ENCODE measurements around the gene FAM124B. TPM values are rescaled to one million over a fixed set of nuclear protein-coding genes. Genes with fewer than 3 reads are reported as not detected.

The FAM124B gene
- total RNA-seq, 1 donor from 2014 or later, result not detected

- Mint-ChIP-seq H3K27me3 (no peaks in the 10 kb centered on the region), H3K36me3 (no peaks in the 10 kb centered on the region), H3K4me1 (ENCODE audit: unreplicated experiment) (peaks cover 4% of the 10 kb centered on the region), H3K27ac (no peak overlapping the region), H3K4me3 (no peak overlapping the region), H3K9me3 (peaks cover 4% of the 10 kb centered on the region)
- DNase-seq (ENCODE audit: extremely low spot score, unreplicated experiment), result no peak
- no peak for TF ChIP-seq CTCF (conservative IDR thresholded peaks at IDR 0.05)
These were observed 52.5 kb downstream of the FAM124B start for GRCh38 chr2:224349396-224349795.

GRCh38 chr2:224347176-224348051 is 54.5 kb downstream of the FAM124B start:
- Mint-ChIP-seq H3K9me3 (peaks cover 4% of the 10 kb centered on the region), H3K27me3 (no peaks in the 10 kb centered on the region), H3K36me3 (no peaks in the 10 kb centered on the region), H3K27ac (no peak overlapping the region), H3K4me3 (no peak overlapping the region), H3K4me1 (ENCODE audit: unreplicated experiment) (peaks cover 4% of the 10 kb centered on the region)
- DNase-seq (ENCODE audit: extremely low spot score, unreplicated experiment), result no peak
- TF ChIP-seq CTCF (conservative IDR thresholded peaks at IDR 0.05), result no peak

GRCh38 chr2:224345492-224345891 is 56.4 kb downstream of the FAM124B start:
- Mint-ChIP-seq H3K27me3 (no peaks in the 10 kb centered on the region), H3K36me3 (no peaks in the 10 kb centered on the region), H3K9me3 (peaks cover 4% of the 10 kb centered on the region), H3K4me1 (ENCODE audit: unreplicated experiment) (peaks cover 4% of the 10 kb centered on the region), H3K4me3 (no peak overlapping the region), H3K27ac (no peak overlapping the region)
- no peak for TF ChIP-seq CTCF (conservative IDR thresholded peaks at IDR 0.05)
- no peak for DNase-seq (ENCODE audit: extremely low spot score, unreplicated experiment)

GRCh38 chr2:224343226-224343625 is 58.7 kb downstream of the FAM124B start:
- TF ChIP-seq CTCF (conservative IDR thresholded peaks at IDR 0.05), result no peak

GRCh38 chr2:224335991-224336390 is 65.9 kb downstream of the FAM124B start:
- Mint-ChIP-seq H3K4me1 (ENCODE audit: unreplicated experiment) (no peaks in the 10 kb centered on the region), H3K27ac (no peak overlapping the region), H3K9me3 (peaks cover 5% of the 10 kb centered on the region), H3K4me3 (no peak overlapping the region), H3K27me3 (no peaks in the 10 kb centered on the region), H3K36me3 (no peaks in the 10 kb centered on the region)
- no peak for DNase-seq (ENCODE audit: extremely low spot score, unreplicated experiment)
- no peak for TF ChIP-seq CTCF (conservative IDR thresholded peaks at IDR 0.05)

More at GRCh38 chr2:224343226-224343625, 58.7 kb downstream of the FAM124B start:
- Mint-ChIP-seq H3K4me1 (ENCODE audit: unreplicated experiment) (peaks cover 4% of the 10 kb centered on the region), H3K9me3 (peaks cover 4% of the 10 kb centered on the region), H3K36me3 (no peaks in the 10 kb centered on the region), H3K27ac (no peak overlapping the region), H3K27me3 (no peaks in the 10 kb centered on the region), H3K4me3 (no peak overlapping the region)
- DNase-seq (ENCODE audit: extremely low spot score, unreplicated experiment), result no peak
